GM21515 (cell line): ENCODE measurements around the gene TNC.
"Not testable (repeated sequence)": the region's sequence is repeated elsewhere in the genome, so short reads cannot be mapped to it uniquely, and the experiment has no call there.

Source experiments
- ATAC-seq: cut with Tn5 transposase; IDR thresholded peaks from one replicate; pipeline ENCODE4 v1.9.1; 2021; ENCODE audit not compliant: unreplicated experiment

TNC gene

DNA sequence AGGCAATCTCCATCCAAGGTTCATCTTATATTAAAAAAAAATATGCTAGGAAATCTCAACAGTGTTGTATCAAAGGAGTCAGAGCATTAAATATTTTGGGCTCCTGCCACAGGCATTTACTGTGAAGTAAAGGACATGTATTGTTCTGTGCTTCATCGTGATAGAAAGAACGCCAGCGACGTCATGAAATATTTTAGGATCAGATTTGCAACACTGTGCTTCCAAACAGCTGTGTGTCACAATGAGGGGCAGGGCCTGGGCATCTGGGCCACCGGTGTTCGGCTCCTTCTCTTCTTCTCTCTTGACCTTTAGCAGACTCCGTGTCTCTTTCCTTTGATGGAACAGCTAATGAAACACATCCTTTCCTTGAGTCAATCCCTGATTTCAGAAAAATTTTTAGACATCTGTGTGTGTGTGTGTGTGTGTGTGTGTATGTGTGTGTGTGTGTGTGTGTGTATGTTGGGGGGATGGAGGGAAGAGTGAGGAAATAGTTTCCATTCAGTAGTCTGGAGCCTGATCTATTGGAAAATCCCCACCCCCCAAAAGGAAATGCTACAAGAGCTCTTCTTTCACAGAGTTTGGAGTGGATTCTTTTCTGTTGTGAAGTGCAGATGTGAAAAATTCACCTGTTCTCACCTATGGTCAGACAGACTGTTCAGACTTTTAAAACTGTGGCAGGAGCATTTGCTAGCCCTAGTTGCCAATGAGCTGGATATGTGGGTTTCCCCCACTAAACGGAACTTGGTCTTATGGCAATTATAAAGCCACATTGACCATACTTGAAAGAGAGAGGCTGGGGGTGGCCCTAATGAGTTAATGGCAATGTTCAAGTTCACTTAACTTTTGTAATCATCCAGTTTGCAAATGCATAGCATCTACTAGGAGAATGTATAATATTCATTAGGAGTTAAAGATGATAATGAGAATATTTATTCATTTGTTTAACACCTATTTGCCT lies 18.1 kb upstream of the TNC start:
- no peak for ATAC-seq

DNA sequence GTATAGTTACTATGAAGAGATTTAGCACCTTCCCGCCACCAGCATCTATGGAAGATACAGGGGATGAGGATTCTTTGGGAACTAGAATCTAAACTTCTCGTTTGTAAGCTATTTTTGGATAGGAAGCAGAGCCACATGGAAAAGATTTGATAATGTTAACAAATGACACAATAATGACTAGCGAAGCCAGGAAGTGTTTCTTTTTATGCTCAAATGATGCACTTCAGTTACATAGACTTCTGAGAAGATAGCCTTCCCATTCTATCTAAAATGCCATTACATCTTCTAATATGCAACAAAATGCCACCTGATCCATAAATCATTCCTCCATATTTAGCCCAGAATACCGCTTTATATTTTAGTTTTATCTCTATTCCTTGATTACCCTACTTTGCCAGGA lies 17.0 kb upstream of the TNC start:
- ATAC-seq: no peak

DNA sequence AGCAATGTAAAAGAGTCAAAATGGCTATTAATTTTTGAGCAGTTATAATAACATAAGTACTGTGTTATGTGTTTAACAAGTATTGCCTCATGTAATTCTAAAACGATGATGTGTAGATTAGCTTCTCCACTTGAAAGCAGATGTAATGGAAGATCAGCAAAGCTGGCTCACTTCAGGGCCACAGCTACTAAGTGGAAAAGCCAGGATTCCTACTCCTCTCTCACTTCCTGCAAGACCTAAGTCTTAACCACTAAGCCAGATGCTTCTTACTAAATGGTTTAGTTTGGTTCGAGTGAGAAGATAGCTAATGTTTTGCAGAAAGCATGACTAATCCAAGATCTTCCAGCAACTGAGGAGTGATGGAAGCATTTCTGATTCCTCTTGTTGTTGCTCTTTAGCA lies 15.7 kb upstream of the TNC start:
- no peak for ATAC-seq

DNA sequence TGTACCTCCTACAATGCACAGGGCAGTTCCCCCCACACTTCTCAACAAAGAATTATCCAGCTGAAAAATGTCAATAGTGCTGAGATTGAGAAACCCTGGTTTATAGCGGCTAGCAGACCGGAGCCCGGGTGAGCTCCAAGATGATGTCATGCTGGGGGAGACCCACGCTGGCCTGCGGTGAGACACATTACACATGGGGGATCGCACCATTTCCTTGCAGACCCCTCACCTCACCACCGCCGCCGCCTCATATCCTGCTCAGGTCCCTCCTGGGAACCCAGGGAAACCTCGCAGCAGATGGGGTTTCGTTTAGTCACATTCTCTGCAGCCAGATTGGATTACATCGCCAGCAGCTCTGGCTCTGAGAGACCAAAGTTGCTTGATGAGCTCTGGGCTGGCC lies 14.7 kb upstream of the TNC start:
- ATAC-seq: no peak

DNA sequence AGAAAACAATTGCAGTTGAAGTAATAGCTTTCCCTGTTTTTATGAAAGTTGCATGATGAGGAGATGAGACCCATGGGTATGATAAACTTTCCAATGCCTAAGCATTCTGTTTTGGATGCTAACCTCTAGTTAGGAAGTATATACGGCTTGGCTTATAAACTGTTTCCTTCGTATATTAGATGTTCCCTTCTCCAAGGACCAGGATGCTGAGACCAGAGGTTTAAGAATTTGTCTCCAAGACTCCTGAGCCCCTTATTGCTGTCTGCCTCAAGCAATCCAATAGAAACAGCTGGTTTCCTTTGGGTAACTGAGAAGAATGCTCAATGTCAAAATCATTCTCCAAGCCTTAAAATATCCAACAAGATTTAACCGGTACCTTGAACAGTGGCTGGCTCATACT lies 12.2 kb upstream of the TNC start:
- ATAC-seq: no peak

DNA sequence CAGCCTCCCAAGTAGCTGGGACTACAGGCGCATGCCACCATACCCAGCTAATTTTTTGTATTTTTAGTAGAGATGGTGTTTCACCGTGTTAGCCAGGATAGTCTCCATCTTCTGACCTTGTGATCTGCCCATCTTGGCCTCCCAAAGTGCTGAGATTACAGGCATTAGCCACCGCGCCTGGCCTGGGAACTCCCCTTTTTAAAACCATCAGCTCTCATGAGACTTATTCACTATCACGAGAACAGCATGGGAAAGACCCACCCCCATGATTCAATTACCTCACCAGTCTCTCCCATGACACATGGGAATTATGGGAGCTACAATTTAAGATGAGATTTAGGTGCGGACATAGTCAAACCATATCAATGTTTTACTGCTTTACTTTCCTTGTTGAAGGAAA lies 10.8 kb upstream of the TNC start:
- not testable (repeated sequence) for ATAC-seq

DNA sequence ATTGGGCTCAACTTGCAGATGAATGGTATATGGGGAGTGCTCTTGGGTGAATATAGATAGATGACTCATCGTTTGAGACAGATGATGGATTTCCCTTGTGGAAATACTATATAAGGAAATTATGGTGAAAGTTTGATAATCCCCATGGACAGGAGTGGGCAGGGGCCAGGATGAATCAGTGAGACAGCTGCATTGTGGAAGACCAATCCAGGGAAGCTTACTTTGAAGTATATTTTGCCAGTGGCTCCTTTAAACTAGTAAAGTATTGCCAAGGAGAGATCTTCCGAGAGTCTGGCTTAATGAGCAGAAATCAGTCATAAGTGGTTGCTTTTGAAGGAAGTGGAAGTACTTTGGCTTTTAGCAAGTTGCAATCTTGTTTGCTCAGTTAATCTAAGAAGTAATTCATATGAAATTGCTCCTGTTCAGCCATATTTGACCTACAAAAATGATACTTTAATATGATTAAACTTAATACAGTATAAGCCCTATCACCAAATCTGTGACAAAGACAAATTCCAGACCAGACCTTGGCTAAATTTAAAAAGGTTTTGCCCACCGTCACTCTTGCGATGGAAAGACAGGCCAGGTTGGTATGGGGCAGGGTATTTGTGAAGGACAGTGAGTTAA lies 9.3 kb upstream of the TNC start:
- ATAC-seq: no peak

DNA sequence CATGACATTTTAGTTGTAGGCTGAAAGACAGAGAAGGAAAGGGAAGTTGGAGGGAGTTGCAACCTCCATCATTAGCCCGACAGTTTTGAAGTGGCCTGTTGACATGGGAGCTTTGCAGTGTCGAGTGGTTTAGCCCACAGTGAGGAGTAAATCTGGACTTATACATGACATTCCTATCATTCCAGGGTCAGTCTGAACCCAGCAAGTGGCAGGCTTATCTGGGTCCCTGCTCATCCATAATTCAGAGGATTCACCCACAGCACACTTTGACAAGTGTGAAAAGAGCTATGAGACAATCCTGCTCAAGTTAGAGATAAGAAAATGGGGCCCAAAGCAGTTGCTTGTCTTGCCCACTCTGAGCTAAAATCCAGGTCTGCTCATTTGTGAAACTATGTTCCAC lies 8.4 kb upstream of the TNC start:
- no peak for ATAC-seq

DNA sequence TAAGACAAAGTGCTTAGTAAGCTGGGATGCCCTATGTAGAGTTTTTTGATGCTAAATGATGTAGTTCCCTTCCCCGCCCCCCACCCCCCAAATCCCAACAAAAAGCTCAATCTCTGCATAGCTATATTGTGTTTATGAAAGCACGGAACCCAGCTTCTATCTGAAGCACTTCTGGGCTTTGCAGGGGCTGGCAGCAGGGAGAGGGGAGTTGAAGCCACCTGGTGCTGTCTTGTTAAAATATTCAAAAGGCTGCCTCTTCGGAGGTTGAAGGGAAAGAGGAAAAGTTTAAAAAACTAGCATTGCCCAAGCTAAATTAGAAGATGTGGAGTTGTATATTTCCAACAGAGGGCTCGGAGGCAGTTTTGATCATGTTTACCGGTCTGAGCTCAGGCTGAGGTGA lies 5.0 kb upstream of the TNC start:
- ATAC-seq: no peak

DNA sequence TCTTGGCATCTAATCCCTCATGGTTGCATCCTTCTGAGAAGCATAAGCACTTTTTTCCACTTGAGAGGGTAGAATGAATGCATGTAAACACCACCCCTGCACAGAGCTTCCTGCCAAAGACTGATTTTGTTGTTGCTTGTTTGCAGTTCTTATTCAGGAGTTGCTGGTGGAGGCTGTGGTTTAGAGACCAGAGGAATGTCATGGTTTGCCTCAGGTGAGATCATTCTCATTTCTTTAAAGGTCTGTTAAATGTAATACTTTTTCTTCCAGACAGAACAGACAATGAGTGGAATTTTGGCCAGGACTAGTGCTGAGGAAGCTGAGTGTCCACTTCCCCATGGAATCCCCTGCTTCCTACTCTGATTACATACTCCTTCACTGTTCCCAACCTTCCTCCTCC lies 3.2 kb upstream of the TNC start:
- no peak for ATAC-seq

DNA sequence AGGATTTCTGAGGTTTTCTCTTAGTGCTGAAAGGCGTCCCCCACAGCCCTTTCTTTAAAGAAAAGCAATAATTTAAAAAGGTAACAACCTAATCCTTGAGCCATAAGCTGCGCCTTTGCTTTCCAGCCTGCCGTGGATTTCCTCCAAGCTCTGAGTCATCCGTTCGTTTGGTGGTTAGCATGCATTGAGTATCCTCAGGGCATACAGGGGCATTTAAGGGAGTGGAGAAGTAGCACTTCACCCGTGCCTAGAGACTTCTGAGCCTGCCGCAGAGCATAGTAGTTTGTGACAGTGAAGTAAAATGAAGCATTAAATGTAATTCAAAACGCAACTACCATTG lies 892 bp upstream of the TNC start:
- no peak for ATAC-seq

DNA sequence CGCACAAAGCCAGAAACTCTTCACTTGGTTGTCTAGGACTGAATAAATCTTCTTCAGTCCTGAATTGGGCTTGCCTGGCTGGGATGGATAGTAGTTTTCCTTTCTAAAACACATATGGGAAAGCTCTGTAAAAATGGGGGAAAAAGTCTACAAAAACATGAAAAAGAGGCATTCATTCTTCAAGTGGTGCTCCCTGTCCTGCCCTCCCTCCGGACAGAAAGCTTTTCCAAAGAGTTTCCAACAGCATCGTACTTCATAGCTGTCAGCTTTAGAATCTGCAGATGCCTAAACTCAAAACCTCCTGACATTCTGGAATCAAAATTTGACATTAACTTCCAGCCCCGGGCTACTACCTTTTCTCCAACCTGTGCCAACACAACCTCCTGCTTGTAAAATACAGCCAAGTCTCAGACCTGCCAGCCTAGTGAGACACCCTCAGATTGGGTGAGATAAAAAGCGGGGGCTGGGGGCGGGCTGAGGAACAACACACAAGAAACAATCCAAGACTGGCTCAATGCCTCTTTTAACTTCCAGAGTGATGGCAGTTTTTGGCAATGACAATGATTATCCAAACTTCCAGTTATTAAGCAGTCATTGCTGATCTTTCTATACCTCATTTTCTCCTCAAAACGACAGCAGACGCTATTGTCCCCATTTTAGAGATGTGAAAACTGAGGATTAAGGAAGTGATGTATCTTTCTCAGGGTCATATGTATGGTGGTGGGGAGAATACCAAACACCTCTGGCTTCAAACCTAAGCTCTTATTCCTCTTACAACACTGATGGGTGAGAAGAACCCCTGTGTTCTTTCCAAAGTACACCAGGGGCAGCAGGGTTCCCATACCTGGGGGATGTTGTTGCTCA lies 1.3 kb downstream of the TNC start:
- ATAC-seq: no peak

DNA sequence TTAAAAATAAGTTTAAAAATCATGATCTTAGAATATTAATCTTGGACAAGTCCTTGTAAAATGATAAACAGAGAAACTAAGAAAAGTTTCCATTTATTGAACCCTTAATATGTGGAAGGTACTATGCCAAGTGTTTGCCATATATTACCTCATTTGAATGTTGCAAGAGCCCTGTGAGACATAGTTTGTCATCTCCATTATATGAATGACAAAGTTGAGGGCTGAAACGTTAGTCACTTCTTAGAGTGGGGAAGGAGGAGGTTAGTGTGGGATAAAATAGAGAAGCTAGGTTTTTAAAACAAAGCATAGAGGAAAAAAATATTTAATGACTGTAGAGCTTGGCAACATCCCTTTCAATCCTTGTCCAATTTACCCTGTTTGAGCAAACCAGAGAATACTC lies 2.0 kb downstream of the TNC start:
- no peak for ATAC-seq

DNA sequence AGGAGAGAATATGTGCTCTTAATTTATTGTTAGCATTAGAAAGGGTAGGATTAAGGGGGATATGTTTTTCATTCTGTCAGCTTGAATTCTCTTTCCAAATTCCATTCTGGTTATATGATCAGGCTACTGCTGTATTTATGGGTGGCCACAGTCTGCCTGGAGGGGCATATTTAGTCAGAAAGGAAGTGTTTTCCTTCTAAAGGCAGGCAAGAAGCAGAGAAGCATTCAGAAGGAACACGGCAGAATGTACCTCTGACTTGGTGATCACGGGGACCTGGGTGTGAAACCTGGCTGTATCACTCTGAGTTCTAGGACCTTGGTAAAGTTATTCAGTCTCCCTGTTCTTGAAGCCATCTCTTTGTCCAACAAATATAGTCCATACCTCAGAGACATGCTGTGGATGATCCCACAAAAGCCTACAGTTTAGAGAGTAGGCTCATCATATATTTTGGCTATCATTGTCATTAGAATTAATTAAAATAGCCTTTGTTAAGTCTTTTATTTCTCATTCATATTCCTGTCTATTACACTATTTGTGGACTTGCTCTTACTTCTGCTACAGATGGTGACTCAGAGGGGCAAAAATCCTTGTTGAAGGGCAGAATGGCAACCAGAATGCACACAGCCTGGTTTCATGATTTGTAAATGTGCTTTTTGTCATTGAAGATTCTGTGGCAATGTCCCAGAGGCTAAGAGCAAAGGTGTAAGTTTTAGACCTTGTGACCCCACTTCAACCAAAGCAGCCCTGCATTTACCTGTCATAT lies 2.7 kb downstream of the TNC start:
- no peak for ATAC-seq

DNA sequence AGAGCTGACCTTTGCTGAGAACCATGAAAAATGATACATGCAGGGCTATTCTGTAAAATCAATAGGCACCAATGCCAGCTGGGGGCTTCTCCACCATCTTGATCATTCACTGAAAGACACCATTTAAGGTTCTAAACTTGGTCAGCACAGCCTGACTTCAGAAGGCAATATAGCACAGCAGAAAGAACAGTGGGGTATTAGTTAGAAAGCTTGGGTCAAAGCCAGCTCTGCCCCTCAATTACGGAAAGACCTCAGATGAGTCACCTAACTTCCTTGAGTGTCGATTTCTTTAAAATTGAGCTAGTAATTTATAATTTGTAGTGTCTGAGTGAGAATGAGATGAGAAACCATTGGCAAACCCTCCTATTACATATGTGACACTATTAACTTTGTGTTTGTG lies 3.4 kb downstream of the TNC start:
- ATAC-seq: no peak

DNA sequence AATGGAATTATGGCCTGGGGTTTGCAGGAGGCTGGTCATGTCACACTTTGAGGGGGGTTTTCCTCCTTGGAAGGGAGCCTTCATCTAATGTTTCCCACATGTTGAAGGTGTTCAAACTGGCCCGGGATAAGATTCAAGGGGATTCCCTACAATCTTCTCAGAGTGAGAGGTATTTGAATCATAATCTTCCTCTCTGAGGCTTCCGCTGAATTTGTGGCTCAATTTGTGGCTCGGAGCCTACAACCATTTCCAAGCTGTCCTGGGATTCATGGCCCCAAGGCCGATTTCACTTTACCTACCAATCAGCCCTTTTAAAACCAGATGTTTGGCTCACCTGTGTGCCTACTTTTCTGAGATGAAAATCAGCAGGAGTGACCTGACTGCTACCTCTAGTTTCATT lies 3.9 kb downstream of the TNC start:
- no peak for ATAC-seq

DNA sequence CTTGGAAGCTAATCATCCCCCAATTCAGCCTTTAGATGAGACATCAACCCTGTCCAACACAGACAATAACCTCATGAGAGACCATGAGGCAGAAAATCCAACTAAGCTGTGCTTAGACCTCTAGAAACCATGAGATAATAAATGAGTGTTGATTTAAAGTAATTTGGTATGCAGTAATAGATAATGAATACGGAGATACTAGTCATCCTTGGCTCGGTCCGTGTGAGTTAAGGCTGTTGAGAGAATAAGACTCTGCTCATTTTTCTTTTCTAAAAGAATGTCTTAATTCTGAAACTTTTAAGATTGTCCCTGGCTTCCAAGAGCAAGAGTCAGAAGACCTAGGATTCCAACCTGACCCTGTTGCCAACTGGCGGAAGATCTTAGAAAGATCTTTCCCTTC lies 6.1 kb downstream of the TNC start:
- ATAC-seq: no peak

DNA sequence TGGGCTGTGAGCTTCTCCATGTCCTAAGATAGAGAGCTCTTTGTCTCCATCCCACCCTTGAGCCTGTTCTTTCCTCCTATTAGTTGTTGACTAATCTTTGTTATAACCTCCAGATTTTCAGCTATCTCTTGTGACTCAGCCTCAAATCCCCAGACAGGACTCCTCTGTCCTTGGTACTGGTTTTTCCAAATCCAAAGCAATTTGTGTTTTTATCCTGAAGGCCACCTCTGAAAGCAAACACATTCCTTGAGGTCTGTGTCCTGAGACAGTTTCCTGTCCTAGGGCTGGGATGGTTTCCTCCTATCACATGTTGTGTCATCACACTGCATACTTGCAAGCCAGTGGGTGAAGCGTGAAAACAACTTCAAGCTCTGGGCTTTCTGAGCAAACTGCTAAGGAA lies 8.5 kb downstream of the TNC start:
- ATAC-seq: no peak

DNA sequence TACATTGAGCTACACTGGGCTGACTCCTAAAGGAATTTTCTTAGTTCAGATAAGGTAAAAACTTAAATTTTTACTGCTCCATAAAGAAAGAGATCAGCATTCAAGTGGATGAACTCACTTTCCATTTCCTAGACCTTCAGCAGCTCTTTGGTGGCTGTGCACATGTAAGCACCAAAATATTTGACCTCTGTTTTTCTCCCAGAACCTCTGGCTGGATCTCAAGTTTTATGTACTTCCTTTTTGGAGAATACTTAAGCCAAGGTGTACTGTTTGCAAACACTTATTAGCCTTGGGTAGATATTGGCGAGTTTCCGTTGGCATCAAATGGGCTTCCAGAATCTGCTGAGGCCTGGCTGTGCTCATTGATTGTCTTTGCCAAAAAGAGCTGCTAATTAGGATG lies 10.3 kb downstream of the TNC start:
- no peak for ATAC-seq

DNA sequence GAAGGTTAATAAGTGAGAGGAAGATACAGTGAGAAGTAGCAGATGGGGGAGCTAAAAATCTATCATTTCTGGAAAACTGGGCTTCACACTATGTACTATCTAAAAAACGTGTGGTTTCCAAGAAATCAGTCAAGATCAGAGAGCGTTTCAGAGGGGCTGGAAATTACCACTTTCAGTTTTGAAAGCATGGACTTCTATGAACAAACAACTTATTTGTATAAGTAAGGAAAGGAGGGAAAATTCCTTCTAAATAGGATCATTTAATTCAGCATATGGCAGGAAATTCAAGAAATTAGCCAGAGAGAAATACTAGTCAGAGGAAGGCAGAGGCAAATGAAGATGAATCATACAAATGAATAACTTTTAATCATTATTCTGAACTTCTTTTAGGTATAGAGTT lies 11.3 kb downstream of the TNC start:
- ATAC-seq: no peak

DNA sequence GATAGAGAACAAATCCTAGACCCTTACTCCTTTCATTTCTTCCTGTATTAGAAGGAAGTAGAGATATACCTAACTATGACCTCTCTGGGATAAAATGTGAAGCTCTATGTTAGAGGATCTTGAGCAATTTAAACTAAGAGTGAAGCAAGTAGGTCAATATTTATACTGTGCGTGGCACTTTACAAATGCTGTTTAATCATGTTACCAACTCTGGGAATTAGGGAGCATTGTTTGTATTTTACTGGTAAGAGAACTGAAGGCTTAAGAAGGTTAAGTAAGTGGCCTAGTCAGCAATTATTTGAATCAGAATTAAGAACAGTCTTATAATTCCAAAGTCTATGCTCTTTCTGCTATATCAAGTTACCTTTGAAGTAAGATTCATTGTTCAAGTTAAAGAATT lies 12.0 kb downstream of the TNC start:
- no peak for ATAC-seq
